H9 (cell line): ENCODE data around the gene NPHP4. TPM values are rescaled to one million over a fixed set of nuclear protein-coding genes. Genes with fewer than 3 reads are reported as not detected.

Source experiments
- DNase-seq: peaks from one replicate; pipeline ENCODE4 v3.0.0-alpha.2; 2017
- H2AFZ ChIP-seq: one replicate; pipeline ENCODE4 v1.6.1; 2013; ENCODE audit warnings: mild to moderate bottlenecking, low read length, control low read depth, moderate library complexity
- H2AK5ac ChIP-seq: 2 replicates; pipeline ENCODE4 v1.6.1; 2013; ENCODE audit warnings: low read length, control low read depth, mixed read lengths; ENCODE audit not compliant: insufficient read length
- H2BK120ac ChIP-seq: one replicate; pipeline ENCODE4 v1.6.1; 2013; ENCODE audit warnings: low read depth, mild to moderate bottlenecking, low read length, control low read depth, inconsistent platforms; ENCODE audit not compliant: poor library complexity, severe bottlenecking
- H2BK12ac ChIP-seq: 2 replicates; pipeline ENCODE4 v1.6.1; 2013; ENCODE audit warnings: low read length, control low read depth, mixed read lengths, low read depth; ENCODE audit not compliant: insufficient read length
- H2BK15ac ChIP-seq: 2 replicates; pipeline ENCODE4 v1.6.1; 2013; ENCODE audit warnings: low read depth, low read length, control low read depth
- H2BK20ac ChIP-seq: one replicate; pipeline ENCODE4 v1.6.1; 2013; ENCODE audit warnings: low read depth, mild to moderate bottlenecking, low read length, control low read depth, inconsistent platforms; ENCODE audit not compliant: poor library complexity, severe bottlenecking
- H2BK5ac ChIP-seq: 2 replicates; pipeline ENCODE4 v1.6.1; 2013; ENCODE audit warnings: low read length, control low read depth, mixed read lengths; ENCODE audit not compliant: insufficient read length
- H3K14ac ChIP-seq: 2 replicates; pipeline ENCODE4 v1.6.1; 2013; ENCODE audit warnings: low read length, control low read depth; ENCODE audit not compliant: insufficient read depth
- H3K18ac ChIP-seq: 2 replicates; pipeline ENCODE4 v1.6.1; 2013; ENCODE audit warnings: low read depth, mild to moderate bottlenecking, mixed read lengths, low read length, control low read depth; ENCODE audit not compliant: insufficient read length
- H3K23ac ChIP-seq: 2 replicates; pipeline ENCODE4 v1.6.1; 2013; ENCODE audit warnings: low read length, control low read depth, mixed read lengths, low read depth; ENCODE audit not compliant: insufficient read length
- H3K23me2 ChIP-seq: 2 replicates; pipeline ENCODE4 v1.6.1; 2013; ENCODE audit warnings: low read depth, mild to moderate bottlenecking, mixed read lengths, low read length, control low read depth; ENCODE audit not compliant: insufficient read length, poor library complexity, severe bottlenecking
- H3K27ac ChIP-seq: 2 replicates; pipeline ENCODE4 v1.5.1; 2013; ENCODE audit warnings: low read length, control low read depth, mixed read lengths, low read depth; ENCODE audit not compliant: insufficient read length
- H3K27me3 ChIP-seq: 2 replicates; pipeline ENCODE4 v1.6.1; 2013; ENCODE audit warnings: low read length, control low read depth, inconsistent platforms; ENCODE audit not compliant: insufficient read depth
- H3K4ac ChIP-seq: 2 replicates; pipeline ENCODE4 v1.6.1; 2013; ENCODE audit warnings: low read depth, mild to moderate bottlenecking, control low read depth, inconsistent platforms, low read length, moderate library complexity
- H3K4me1 ChIP-seq: 2 replicates; pipeline ENCODE4 v1.6.1; 2013; ENCODE audit warnings: low read length, control low read depth, inconsistent platforms; ENCODE audit not compliant: insufficient read depth
- H3K4me2 ChIP-seq: 2 replicates; pipeline ENCODE4 v1.6.1; 2013; ENCODE audit warnings: low read length, control low read depth, mixed read lengths; ENCODE audit not compliant: insufficient read length, insufficient read depth
- H3K56ac ChIP-seq: 2 replicates; pipeline ENCODE4 v1.6.1; 2013; ENCODE audit warnings: low read depth, mild to moderate bottlenecking, mixed read lengths, low read length, control low read depth; ENCODE audit not compliant: insufficient read length
- H3K79me1 ChIP-seq: 2 replicates; pipeline ENCODE4 v1.6.1; 2013; ENCODE audit warnings: low read depth, mild to moderate bottlenecking, moderate library complexity, low read length, control low read depth, inconsistent platforms; ENCODE audit not compliant: insufficient read depth, poor library complexity, severe bottlenecking
- H3K79me2 ChIP-seq: 2 replicates; pipeline ENCODE4 v1.6.1; 2013; ENCODE audit warnings: low read length, control low read depth, inconsistent platforms; ENCODE audit not compliant: insufficient read depth
- H3K9ac ChIP-seq: 2 replicates; pipeline ENCODE4 v1.6.1; 2013; ENCODE audit warnings: low read length, control low read depth, mixed read lengths; ENCODE audit not compliant: insufficient read length; ENCODE audit errors: extremely low read depth
- H3K9me3 ChIP-seq: one replicate; pipeline ENCODE4 v1.6.1; 2013; ENCODE audit warnings: low read depth, low read length, inconsistent platforms; ENCODE audit not compliant: control insufficient read depth
- H3T11ph ChIP-seq: one replicate; pipeline ENCODE4 v1.6.1; 2013; ENCODE audit warnings: mild to moderate bottlenecking, low read length, control low read depth, inconsistent platforms
- H4K20me1 ChIP-seq: one replicate; pipeline ENCODE4 v1.6.1; 2013; ENCODE audit not compliant: control insufficient read depth, insufficient read length, insufficient read depth
- H4K5ac ChIP-seq: 2 replicates; pipeline ENCODE4 v1.6.1; 2013; ENCODE audit warnings: low read depth, mild to moderate bottlenecking, mixed read lengths, low read length, control low read depth; ENCODE audit not compliant: insufficient read length
- H4K8ac ChIP-seq: replicated peaks from 2 replicates; pipeline ENCODE4 v1.6.1; 2013; ENCODE audit warnings: low read length, control low read depth, mixed read lengths, low read depth; ENCODE audit not compliant: insufficient read length
- H4K91ac ChIP-seq: 2 replicates; pipeline ENCODE4 v1.6.1; 2013; ENCODE audit warnings: low read depth, mild to moderate bottlenecking, moderate library complexity, mixed read lengths, low read length, control low read depth; ENCODE audit not compliant: insufficient read length
- H3K27ac Mint-ChIP-seq, 3 experiments: 2 replicates in 2 of 3; 3 replicates in 1 of 3; pipeline ENCODE4 v1.8.0; 2020 to 2021; ENCODE audit warnings: mixed read lengths in 3 of 3, mild to moderate bottlenecking in 1 of 3, moderate library complexity in 1 of 3
- H3K27me3 Mint-ChIP-seq: 2 replicates; pipeline ENCODE4 v1.8.0; 2021; ENCODE audit warnings: low read depth, mild to moderate bottlenecking, moderate library complexity, mixed read lengths
- H3K36me3 Mint-ChIP-seq, 3 experiments: 2 replicates in 2 of 3; 3 replicates in 1 of 3; pipeline ENCODE4 v1.8.0; 2020 to 2021; ENCODE audit warnings: low read depth in 3 of 3, mixed read lengths in 3 of 3; ENCODE audit not compliant: insufficient read depth in 1 of 3
- H3K4me1 Mint-ChIP-seq, 2 experiments: 2 replicates each; pipeline ENCODE4 v1.8.0; 2020; ENCODE audit warnings: mixed read lengths in 2 of 2
- H3K4me3 Mint-ChIP-seq, 2 experiments: 2 replicates in 1 of 2; 3 replicates in 1 of 2; pipeline ENCODE4 v1.8.0; 2020 to 2021; ENCODE audit warnings: mild to moderate bottlenecking in 2 of 2, mixed read lengths in 2 of 2, moderate library complexity in 1 of 2
- H3K9me3 Mint-ChIP-seq, 2 experiments: 2 replicates in 1 of 2; 3 replicates in 1 of 2; pipeline ENCODE4 v1.8.0; 2020; ENCODE audit warnings: mild to moderate bottlenecking in 2 of 2, mixed read lengths in 2 of 2, moderate library complexity in 1 of 2
- WGBS: extraction: QIAGEN DNeasy Blood & Tissue Kit; methylation state at CpG from one replicate; pipeline ENCODE4 v1.1.7; 2013; ENCODE audit warnings: missing lambda C conversion rate, low lambda C conversion rate, mixed read lengths; ENCODE audit not compliant: insufficient read length; ENCODE audit errors: extremely low coverage; 5-methylcytosine and 5-hydroxymethylcytosine counted together
- total RNA-seq: library from RNA; stranded (reverse); gene quantifications from 2 replicates; pipeline ENCODE4 v1.2.1, GENCODE V29; 2021
- TF ChIP-seq, protein P1 (sequence below): fragments of 200-600 bp; sonication (generic); conservative IDR thresholded peaks from 3 replicates; pipeline ENCODE4 v1.8.0; 2021; ENCODE audit warnings: antibody characterized with exemption, mild to moderate bottlenecking

NPHP4 gene
- total RNA-seq, 1 experiment from 2014 or later = 17.6 TPM

DNA sequence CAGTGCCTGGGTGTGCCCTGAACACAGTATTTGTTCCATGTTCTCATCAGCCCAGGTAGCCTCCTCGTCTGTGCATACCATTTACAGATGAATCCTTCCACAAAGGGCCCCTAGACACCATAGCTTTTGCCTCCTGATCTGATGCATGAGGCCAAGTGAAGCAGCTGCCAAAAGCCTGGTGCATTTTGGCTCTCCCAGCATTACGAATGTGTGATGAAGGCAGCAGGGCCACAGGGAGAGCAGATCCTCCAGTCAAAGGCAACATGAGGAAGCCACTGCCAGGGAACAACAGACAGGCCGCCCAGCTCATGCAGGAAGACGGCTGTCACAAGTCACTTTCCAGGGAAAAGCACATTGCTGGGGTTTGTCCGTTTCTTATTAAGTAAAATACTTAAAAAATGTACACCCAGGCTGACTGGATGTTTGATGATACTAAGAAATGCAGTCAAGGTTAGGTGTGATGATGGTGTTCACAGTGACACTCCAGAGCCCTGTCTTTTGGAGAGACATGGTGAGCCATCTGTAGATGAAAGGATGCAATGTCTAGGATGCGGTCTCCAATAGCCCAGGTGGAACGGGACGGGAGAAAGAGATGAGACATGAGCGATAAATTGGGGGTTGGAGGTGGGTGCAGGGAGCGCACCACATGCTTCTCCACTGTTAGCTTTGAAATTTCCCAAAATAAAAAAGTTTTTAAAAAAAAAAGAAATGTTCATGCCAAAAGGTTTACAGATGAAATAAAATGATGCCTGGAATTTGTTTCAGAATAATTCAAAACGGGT is 48.7 kb downstream of the NPHP4 start:
- H3K9me3 ChIP-seq = no peaks in the 10 kb centered on the region
- no peaks in the 10 kb centered on the region for H3K23me2 ChIP-seq
- H3K27ac Mint-ChIP-seq = peak overlapping the region in 1 of 3 experiments; percentile 56; a peak in 1 of 7 replicates
- H2BK20ac ChIP-seq = no peak overlapping the region
- no peak overlapping the region for H2AK5ac ChIP-seq
- H3K4me1 ChIP-seq = no peaks in the 10 kb centered on the region
- TF ChIP-seq, protein P1, sequence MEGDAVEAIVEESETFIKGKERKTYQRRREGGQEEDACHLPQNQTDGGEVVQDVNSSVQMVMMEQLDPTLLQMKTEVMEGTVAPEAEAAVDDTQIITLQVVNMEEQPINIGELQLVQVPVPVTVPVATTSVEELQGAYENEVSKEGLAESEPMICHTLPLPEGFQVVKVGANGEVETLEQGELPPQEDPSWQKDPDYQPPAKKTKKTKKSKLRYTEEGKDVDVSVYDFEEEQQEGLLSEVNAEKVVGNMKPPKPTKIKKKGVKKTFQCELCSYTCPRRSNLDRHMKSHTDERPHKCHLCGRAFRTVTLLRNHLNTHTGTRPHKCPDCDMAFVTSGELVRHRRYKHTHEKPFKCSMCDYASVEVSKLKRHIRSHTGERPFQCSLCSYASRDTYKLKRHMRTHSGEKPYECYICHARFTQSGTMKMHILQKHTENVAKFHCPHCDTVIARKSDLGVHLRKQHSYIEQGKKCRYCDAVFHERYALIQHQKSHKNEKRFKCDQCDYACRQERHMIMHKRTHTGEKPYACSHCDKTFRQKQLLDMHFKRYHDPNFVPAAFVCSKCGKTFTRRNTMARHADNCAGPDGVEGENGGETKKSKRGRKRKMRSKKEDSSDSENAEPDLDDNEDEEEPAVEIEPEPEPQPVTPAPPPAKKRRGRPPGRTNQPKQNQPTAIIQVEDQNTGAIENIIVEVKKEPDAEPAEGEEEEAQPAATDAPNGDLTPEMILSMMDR = no peak
- no peak overlapping the region for H2AFZ ChIP-seq
- H3K79me1 ChIP-seq = no peaks in the 10 kb centered on the region
- no peaks in the 10 kb centered on the region for H3K9me3 Mint-ChIP-seq
- no peak overlapping the region for H3K9ac ChIP-seq
- H3K4me2 ChIP-seq = no peak overlapping the region
- no peak overlapping the region for H3K4me3 Mint-ChIP-seq
- no peak overlapping the region for H4K5ac ChIP-seq
- no peaks in the 10 kb centered on the region for H3K79me2 ChIP-seq
- H3K36me3 Mint-ChIP-seq = peaks cover 6 to 22% (median 22%) of the 10 kb centered on the region in 3 experiments; a peak in 6 of 7 replicates
- peaks cover 3 to 5% of the 10 kb centered on the region in 2 experiments; a peak in 2 of 4 replicates for H3K4me1 Mint-ChIP-seq
- H4K20me1 ChIP-seq = no peaks in the 10 kb centered on the region
- no peak overlapping the region for H3T11ph ChIP-seq
- H3K27ac ChIP-seq = no peak overlapping the region
- H3K27me3 Mint-ChIP-seq = no peaks in the 10 kb centered on the region
- H4K8ac ChIP-seq = no peak overlapping the region
- no peak overlapping the region for H4K91ac ChIP-seq
- H2BK120ac ChIP-seq = no peak overlapping the region
- no peak overlapping the region for H3K23ac ChIP-seq
- no CpG with 5 or more reads among the region's 11 CpGs for WGBS
- H3K56ac ChIP-seq = no peak overlapping the region
- DNase-seq = peak; percentile 7
- no peak overlapping the region for H2BK12ac ChIP-seq
- no peak overlapping the region for H3K4ac ChIP-seq
- H3K27me3 ChIP-seq = no peaks in the 10 kb centered on the region
- no peak overlapping the region for H3K18ac ChIP-seq
- H3K14ac ChIP-seq = no peak overlapping the region
- H2BK15ac ChIP-seq = no peak overlapping the region
- no peak overlapping the region for H2BK5ac ChIP-seq
